Vagina (tissue), 2 donors: ENCODE data around the gene LANCL3. TPM values are rescaled to one million over a fixed set of nuclear protein-coding genes. Genes with fewer than 3 reads are reported as not detected.

Experiments used
- DNase-seq, 2 donors: peaks; one replicate each; pipeline ENCODE4 v3.0.0-alpha.2; 2017; ENCODE audit errors: extremely low spot score in 2 of 2
- H3K27ac ChIP-seq: fragments of 200-600 bp; sonication (generic); one replicate; pipeline ENCODE4 v1.5.1; 2019
- H3K27me3 ChIP-seq: fragments of 200-600 bp; sonication (generic); one replicate; pipeline ENCODE4 v1.5.1; 2019
- H3K36me3 ChIP-seq, 2 donors: fragments of 200-600 bp; sonication (generic); one replicate each; pipeline ENCODE4 v1.5.1; 2017 to 2019
- H3K4me1 ChIP-seq: fragments of 200-600 bp; sonication (generic); one replicate; pipeline ENCODE4 v1.5.1; 2019
- H3K4me3 ChIP-seq, 2 donors: fragments of 200-600 bp; sonication (generic); 1 replicate in 1 of 2; 2 replicates in 1 of 2; pipeline ENCODE4 v1.5.1; 2016 to 2019
- H3K9me3 ChIP-seq: fragments of 200-600 bp; sonication (generic); one replicate; pipeline ENCODE4 v1.5.1; 2019
- POLR2A ChIP-seq, 2 donors: fragments of 450-650 bp; IDR thresholded peaks; one replicate each; pipeline ENCODE4 v1.6.1; 2017; ENCODE audit warnings: antibody characterized with exemption in 2 of 2, mild to moderate bottlenecking in 2 of 2, moderate library complexity in 2 of 2
- POLR2AphosphoS5 ChIP-seq, 2 donors: sonication (generic); formaldehyde crosslinking; IDR thresholded peaks; one replicate each; pipeline ENCODE4 v1.9.0; 2017; ENCODE audit warnings: antibody characterized with exemption in 2 of 2, mild to moderate bottlenecking in 2 of 2, low read depth in 1 of 2; ENCODE audit not compliant: insufficient read depth in 1 of 2
- intact Hi-C: fragments of 100-400 bp; cut with DNase I; formaldehyde crosslinking; loops from one replicate; pipeline ENCODE4 v1.15.1; 2023
- total RNA-seq: library from RNA; depleted of rRNA; stranded (reverse); fragments of >200 nt; gene quantifications from one replicate; pipeline ENCODE4 v1.2.3, GENCODE V29; 2016
- TF ChIP-seq, protein P1 (sequence below), 3 experiments: fragments of 450-650 bp in 2 of 3; fragments of 200-600 bp in 1 of 3; sonication (generic) in 1 of 3; IDR thresholded peaks; one replicate each; pipeline ENCODE4 v1.5.1; 2017 to 2019; ENCODE audit warnings: antibody characterized with exemption in 3 of 3, mild to moderate bottlenecking in 2 of 3, moderate library complexity in 2 of 3

The LANCL3 gene
- total RNA-seq, 1 donor from 2014 or later, result 2.5 TPM

DNA sequence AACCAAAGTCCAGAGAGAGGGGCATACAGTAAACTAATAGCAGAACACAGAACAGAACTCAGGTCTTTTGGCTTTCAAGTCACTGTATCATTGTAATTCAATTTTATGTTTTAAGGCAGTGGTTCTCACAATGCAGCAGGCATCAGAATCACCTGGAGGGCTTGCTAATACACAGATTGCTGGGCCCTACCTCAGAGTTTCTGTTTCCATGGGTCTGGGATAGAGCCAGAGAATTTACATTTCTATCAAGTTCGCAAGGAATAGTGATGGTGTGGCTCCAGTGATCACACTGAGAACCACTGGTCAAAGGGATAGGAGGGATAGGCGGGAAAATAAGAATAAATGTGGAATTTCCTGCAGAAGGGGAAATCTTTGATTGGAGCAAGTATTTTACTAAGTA, 36.7 kb downstream of the LANCL3 start:
- H3K9me3 ChIP-seq, result no peaks in the 10 kb centered on the region
- TF ChIP-seq, protein P1, sequence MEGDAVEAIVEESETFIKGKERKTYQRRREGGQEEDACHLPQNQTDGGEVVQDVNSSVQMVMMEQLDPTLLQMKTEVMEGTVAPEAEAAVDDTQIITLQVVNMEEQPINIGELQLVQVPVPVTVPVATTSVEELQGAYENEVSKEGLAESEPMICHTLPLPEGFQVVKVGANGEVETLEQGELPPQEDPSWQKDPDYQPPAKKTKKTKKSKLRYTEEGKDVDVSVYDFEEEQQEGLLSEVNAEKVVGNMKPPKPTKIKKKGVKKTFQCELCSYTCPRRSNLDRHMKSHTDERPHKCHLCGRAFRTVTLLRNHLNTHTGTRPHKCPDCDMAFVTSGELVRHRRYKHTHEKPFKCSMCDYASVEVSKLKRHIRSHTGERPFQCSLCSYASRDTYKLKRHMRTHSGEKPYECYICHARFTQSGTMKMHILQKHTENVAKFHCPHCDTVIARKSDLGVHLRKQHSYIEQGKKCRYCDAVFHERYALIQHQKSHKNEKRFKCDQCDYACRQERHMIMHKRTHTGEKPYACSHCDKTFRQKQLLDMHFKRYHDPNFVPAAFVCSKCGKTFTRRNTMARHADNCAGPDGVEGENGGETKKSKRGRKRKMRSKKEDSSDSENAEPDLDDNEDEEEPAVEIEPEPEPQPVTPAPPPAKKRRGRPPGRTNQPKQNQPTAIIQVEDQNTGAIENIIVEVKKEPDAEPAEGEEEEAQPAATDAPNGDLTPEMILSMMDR (IDR thresholded peaks at IDR 0.05), result no peak
- H3K27ac ChIP-seq, result no peak overlapping the region
- H3K36me3 ChIP-seq, result no peaks in the 10 kb centered on the region
- intact Hi-C loops, result no loop called here
- no peak for DNase-seq
- H3K27me3 ChIP-seq, result no peaks in the 10 kb centered on the region
- H3K4me3 ChIP-seq, result no peak overlapping the region
- H3K4me1 ChIP-seq, result no peaks in the 10 kb centered on the region

DNA sequence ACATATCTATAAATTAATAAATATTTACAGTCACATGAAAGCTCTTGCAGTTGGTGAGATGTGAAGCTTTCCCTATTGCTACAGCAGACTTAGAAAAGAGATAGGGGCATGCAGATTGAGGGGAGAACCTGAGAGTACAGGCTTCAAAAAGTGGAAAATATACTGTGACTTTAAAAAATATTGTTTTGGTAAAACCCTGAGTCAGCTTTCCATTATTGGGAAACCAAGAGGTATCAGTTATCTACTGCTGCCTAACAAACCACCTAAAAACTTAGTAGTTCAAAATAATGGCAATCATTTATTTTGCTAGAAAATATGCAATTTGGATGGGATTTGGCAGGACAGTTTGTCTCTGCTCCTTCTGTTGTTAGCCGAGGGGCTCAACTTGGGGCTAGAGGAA, 38.3 kb downstream of the LANCL3 start:
- no peak for DNase-seq
- TF ChIP-seq, protein P1 (IDR thresholded peaks at IDR 0.05), result no peak
- TF ChIP-seq POLR2A (IDR thresholded peaks at IDR 0.05) (no peak), POLR2AphosphoS5 (IDR thresholded peaks at IDR 0.05; ENCODE audit: insufficient read depth in 1 of 2, low read depth in 1 of 2) (no peak)
- Histone ChIP-seq H3K9me3 (no peaks in the 10 kb centered on the region), H3K4me1 (no peaks in the 10 kb centered on the region), H3K4me3 (no peak overlapping the region), H3K36me3 (no peaks in the 10 kb centered on the region), H3K27ac (no peak overlapping the region), H3K27me3 (no peaks in the 10 kb centered on the region)
- intact Hi-C loops, result no loop called here

DNA sequence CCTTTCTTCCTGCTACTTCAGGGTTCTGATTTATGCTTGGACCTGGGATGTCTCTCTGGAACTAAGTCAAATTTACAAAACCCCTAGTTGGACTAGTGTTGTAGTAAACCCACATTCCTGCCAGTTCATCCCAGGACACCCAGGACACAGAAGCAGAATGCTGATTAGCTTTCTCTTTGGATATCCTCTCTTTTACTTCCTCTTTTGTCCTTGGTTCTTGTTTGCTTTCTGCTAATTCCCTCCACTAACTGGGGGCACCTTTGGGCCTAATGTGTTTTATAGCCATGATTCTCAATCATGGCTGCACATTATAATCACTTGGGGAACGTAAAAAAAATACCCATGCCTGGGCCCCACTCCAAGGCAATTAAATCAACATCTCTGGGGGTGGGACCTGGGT, 42.5 kb downstream of the LANCL3 start:
- Histone ChIP-seq H3K4me1 (no peaks in the 10 kb centered on the region), H3K27ac (no peak overlapping the region), H3K27me3 (no peaks in the 10 kb centered on the region), H3K9me3 (no peaks in the 10 kb centered on the region), H3K4me3 (no peak overlapping the region), H3K36me3 (no peaks in the 10 kb centered on the region)
- no peak for DNase-seq
- TF ChIP-seq POLR2A (IDR thresholded peaks at IDR 0.05), result no peak
- TF ChIP-seq POLR2AphosphoS5 (IDR thresholded peaks at IDR 0.05; ENCODE audit: insufficient read depth in 1 of 2, low read depth in 1 of 2), result no peak
- TF ChIP-seq, protein P1 (IDR thresholded peaks at IDR 0.05), result no peak
- intact Hi-C loops, result no loop called here

DNA sequence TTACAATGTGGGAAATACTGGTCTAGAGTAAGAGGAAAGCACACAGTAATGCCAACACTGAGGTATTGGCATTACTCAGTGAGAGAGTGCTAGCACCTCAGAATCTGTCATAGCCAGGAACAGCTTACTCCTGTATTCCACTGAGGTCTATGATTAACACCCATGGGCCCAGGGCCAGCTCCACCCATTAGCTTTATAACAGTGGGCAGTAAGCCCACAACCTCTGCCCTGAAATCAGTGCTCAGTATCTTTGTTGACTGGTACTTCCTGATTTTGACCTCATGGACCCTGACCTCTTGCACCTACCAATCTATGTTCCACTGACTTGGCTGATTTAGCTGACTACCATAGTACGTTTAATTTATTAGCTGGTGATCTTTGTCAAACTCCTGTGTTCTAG, 56.1 kb downstream of the LANCL3 start:
- Histone ChIP-seq H3K9me3 (no peaks in the 10 kb centered on the region), H3K4me3 (no peak overlapping the region), H3K4me1 (no peaks in the 10 kb centered on the region), H3K27ac (no peak overlapping the region), H3K27me3 (no peaks in the 10 kb centered on the region), H3K36me3 (no peaks in the 10 kb centered on the region)
- intact Hi-C loops, result no loop called here
- TF ChIP-seq POLR2A (IDR thresholded peaks at IDR 0.05), result no peak
- no peak for TF ChIP-seq POLR2AphosphoS5 (IDR thresholded peaks at IDR 0.05; ENCODE audit: insufficient read depth in 1 of 2, low read depth in 1 of 2)
- TF ChIP-seq, protein P1 (IDR thresholded peaks at IDR 0.05), result no peak
- no peak for DNase-seq

DNA sequence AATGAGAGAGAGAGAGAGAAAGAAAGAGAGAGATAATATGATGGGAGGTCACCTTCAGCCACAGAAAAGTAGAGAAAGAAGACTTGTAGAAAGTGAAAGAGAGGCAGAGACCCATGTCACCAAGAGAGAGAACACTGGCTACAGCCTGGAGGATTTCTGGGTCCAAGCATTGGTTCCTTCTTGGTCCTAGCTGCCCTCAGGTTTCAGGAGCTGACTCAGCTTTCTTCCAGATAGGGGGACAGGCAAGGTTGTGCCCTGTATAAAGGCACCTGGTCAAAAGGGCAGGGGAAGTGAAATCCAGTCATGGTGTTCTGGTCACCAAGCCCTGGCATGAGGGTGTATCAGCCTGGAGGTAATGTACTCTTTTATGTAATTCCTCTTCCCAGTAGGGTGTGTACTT, 66.6 kb downstream of the LANCL3 start:
- H3K4me3 ChIP-seq, result no peak overlapping the region
- no peaks in the 10 kb centered on the region for H3K9me3 ChIP-seq
- H3K36me3 ChIP-seq, result no peaks in the 10 kb centered on the region
- no peaks in the 10 kb centered on the region for H3K27me3 ChIP-seq
- no peaks in the 10 kb centered on the region for H3K4me1 ChIP-seq
- no peak overlapping the region for H3K27ac ChIP-seq
- TF ChIP-seq, protein P1 (IDR thresholded peaks at IDR 0.05), result no peak
- no peak for TF ChIP-seq POLR2AphosphoS5 (IDR thresholded peaks at IDR 0.05; ENCODE audit: insufficient read depth in 1 of 2, low read depth in 1 of 2)
- no peak for TF ChIP-seq POLR2A (IDR thresholded peaks at IDR 0.05)
- intact Hi-C loops, result no loop called here
- DNase-seq, result no peak
